Osteoblast (primary cell): ENCODE measurements around the gene TSG101. TPM values are rescaled to one million over a fixed set of nuclear protein-coding genes. Genes with fewer than 3 reads are reported as not detected.

Source experiments
- DNase-seq: peaks from one replicate; pipeline ENCODE4 v3.0.0; 2011; ENCODE audit warnings: low spot score, mixed read lengths; ENCODE audit not compliant: insufficient read length; ENCODE audit errors: missing footprints
- H2AFZ ChIP-seq: 2 replicates; pipeline ENCODE4 v1.6.0; 2011; ENCODE audit warnings: mild to moderate bottlenecking, low read length
- H3K27ac ChIP-seq: 2 replicates; pipeline ENCODE4 v1.5.1; 2011; ENCODE audit warnings: mild to moderate bottlenecking, low read depth, low read length, moderate library complexity
- H3K27me3 ChIP-seq: 2 replicates; pipeline ENCODE4 v1.6.0; 2012; ENCODE audit warnings: mild to moderate bottlenecking, control low read depth, inconsistent platforms, low read length, moderate library complexity; ENCODE audit not compliant: insufficient read depth
- H3K36me3 ChIP-seq: 2 replicates; pipeline ENCODE4 v1.5.1; 2011; ENCODE audit warnings: mild to moderate bottlenecking, low read length, control low read depth, moderate library complexity; ENCODE audit not compliant: insufficient read depth
- H3K4me1 ChIP-seq: 2 replicates; pipeline ENCODE4 v1.5.1; 2011; ENCODE audit warnings: mild to moderate bottlenecking, low read length, control low read depth, moderate library complexity; ENCODE audit not compliant: insufficient read depth
- H3K4me2 ChIP-seq: 2 replicates; pipeline ENCODE4 v1.6.0; 2011; ENCODE audit warnings: mild to moderate bottlenecking, low read length; ENCODE audit not compliant: insufficient read depth
- H3K4me3 ChIP-seq: fragments of 200-600 bp; sonication (generic); 3 replicates; pipeline ENCODE4 v1.5.1; 2012; ENCODE audit warnings: mild to moderate bottlenecking, low read length, inconsistent platforms; ENCODE audit not compliant: insufficient read depth
- H3K79me2 ChIP-seq: 2 replicates; pipeline ENCODE4 v1.6.0; 2012; ENCODE audit warnings: mild to moderate bottlenecking, low read length, control low read depth, inconsistent platforms; ENCODE audit not compliant: insufficient read depth
- H3K9me3 ChIP-seq: 2 replicates; pipeline ENCODE4 v1.5.1; 2011; ENCODE audit warnings: low read depth, low read length, control low read depth
- H4K20me1 ChIP-seq: 2 replicates; pipeline ENCODE4 v1.6.0; 2012; ENCODE audit warnings: mild to moderate bottlenecking, low read length, control low read depth; ENCODE audit not compliant: insufficient read depth
- CTCF ChIP-seq: IDR thresholded peaks from 2 replicates; pipeline ENCODE4 v1.5.1; 2011; ENCODE audit warnings: mild to moderate bottlenecking, low read depth, low read length, moderate library complexity; ENCODE audit errors: extremely low read depth
- total RNA-seq: library from RNA; depleted of rRNA; stranded (reverse); fragments of >200 nt; gene quantifications from 2 replicates; pipeline ENCODE4 v1.2.3, GENCODE V29; 2012

TSG101 gene
- total RNA-seq, 1 donor = 67.3 TPM

- DNase-seq = peak; percentile 9
- Histone ChIP-seq H4K20me1 (no peaks in the 10 kb centered on the region), H2AFZ (no peak overlapping the region), H3K27ac (no peak overlapping the region), H3K4me1 (peaks cover 14% of the 10 kb centered on the region), H3K79me2 (no peaks in the 10 kb centered on the region), H3K4me2 (no peak overlapping the region), H3K9me3 (no peaks in the 10 kb centered on the region), H3K27me3 (no peaks in the 10 kb centered on the region), H3K36me3 (peaks cover 26% of the 10 kb centered on the region), H3K4me3 (no peak overlapping the region)
- no peak for TF ChIP-seq CTCF
Observed at GRCh38 chr11:18564149-18564548, 37.4 kb upstream of the TSG101 start.

- Histone ChIP-seq H3K36me3 (peaks cover 29% of the 10 kb centered on the region), H3K27me3 (no peaks in the 10 kb centered on the region), H2AFZ (no peak overlapping the region), H4K20me1 (no peaks in the 10 kb centered on the region), H3K79me2 (no peaks in the 10 kb centered on the region), H3K9me3 (no peaks in the 10 kb centered on the region), H3K4me1 (peaks cover 14% of the 10 kb centered on the region), H3K4me3 (no peak overlapping the region), H3K27ac (no peak overlapping the region), H3K4me2 (no peak overlapping the region)
- no peak for TF ChIP-seq CTCF
- DNase-seq = peak; percentile 22
Observed at GRCh38 chr11:18563090-18563730, 36.5 kb upstream of the TSG101 start.

GRCh38 chr11:18548001-18548400 lies 21.3 kb upstream of the TSG101 start:
- Histone ChIP-seq H3K27me3 (no peaks in the 10 kb centered on the region), H3K4me2 (no peak overlapping the region), H2AFZ (no peak overlapping the region), H3K27ac (no peak overlapping the region), H3K4me3 (no peak overlapping the region), H4K20me1 (no peaks in the 10 kb centered on the region), H3K79me2 (no peaks in the 10 kb centered on the region), H3K9me3 (no peaks in the 10 kb centered on the region), H3K4me1 (no peaks in the 10 kb centered on the region), H3K36me3 (peaks cover 20% of the 10 kb centered on the region)
- DNase-seq = no peak
- no peak for TF ChIP-seq CTCF

- Histone ChIP-seq H3K4me1 (no peaks in the 10 kb centered on the region), H3K4me2 (no peak overlapping the region), H3K27ac (no peak overlapping the region), H2AFZ (no peak overlapping the region), H3K9me3 (no peaks in the 10 kb centered on the region), H3K27me3 (no peaks in the 10 kb centered on the region), H3K79me2 (no peaks in the 10 kb centered on the region), H3K4me3 (no peak overlapping the region), H4K20me1 (no peaks in the 10 kb centered on the region), H3K36me3 (peaks cover 25% of the 10 kb centered on the region)
- DNase-seq = no peak
- peak; percentile 47 for TF ChIP-seq CTCF
Observed at GRCh38 chr11:18540207-18541009, 13.7 kb upstream of the TSG101 start.
